Measurements from ENCODE around the gene TANC1. TPM values are rescaled to one million over a fixed set of nuclear protein-coding genes. Genes with fewer than 3 reads are reported as not detected.

The TANC1 gene
- polyA plus RNA-seq (30.6 to 33.5 TPM (median 32.1 TPM) in 3 replicates), polyA minus RNA-seq (47.9 to 95.9 TPM (median 87.9 TPM) in 3 replicates)
- 9.5 TPM for polyA plus RNA-seq (2011; ENCODE audit: low read depth)
- 15.8 and 21.1 TPM in 2 replicates for polyA plus RNA-seq (2011; cell fraction: cytosol; rRNA removed)
- 68.8 and 75.6 TPM in 2 replicates for polyA plus RNA-seq (2011; cell fraction: nucleus; rRNA removed)
- 17.3 and 21.0 TPM in 2 replicates for polyA plus RNA-seq (2012; ENCODE audit: low replicate concordance)
- polyA minus RNA-seq (2011; cell fraction: cytosol; rRNA and poly(A)+ RNA removed) = 38.4 TPM
- polyA minus RNA-seq (2011; cell fraction: nucleus; rRNA and poly(A)+ RNA removed) = 94.2 and 157 TPM in 2 replicates

GRCh38 chr2:158968396-158969161, at the start of gene TANC1:
TANC1 (plus strand) TSS chr2:158968640; CDS start chr2:159065911, 97,271 bp downstream.
- dilution Hi-C loops (cut with MboI; ENCODE audit: extremely low pct_ligation_motif_present, low sequenced_read_pairs) = no loop called here
- FAIRE-seq (no peak), DNase-seq (ENCODE audit: low read depth, low spot score) (no peak)
- peak within 1 kb of the TSS; percentile 79 to 97 (median 95) for H3K4me3 ChIP-seq (ENCODE audit: control insufficient read depth in 2 of 3, extremely low read depth in 1 of 3, insufficient read depth in 2 of 3, low read depth in 1 of 3, low read length in 3 of 3)
- H3K9me1 ChIP-seq (ENCODE audit: control insufficient read depth, extremely low read depth, insufficient read depth, low read length) = no peaks in the 10 kb centered on the region
- H3K79me2 ChIP-seq (ENCODE audit: control insufficient read depth, insufficient read depth, low read length) = peaks cover 50% of the 10 kb centered on the region
- no peak for TF ChIP-seq EZH2 (IDR thresholded peaks at IDR 0.05; ENCODE audit: low read length)
- TF ChIP-seq, protein P1, sequence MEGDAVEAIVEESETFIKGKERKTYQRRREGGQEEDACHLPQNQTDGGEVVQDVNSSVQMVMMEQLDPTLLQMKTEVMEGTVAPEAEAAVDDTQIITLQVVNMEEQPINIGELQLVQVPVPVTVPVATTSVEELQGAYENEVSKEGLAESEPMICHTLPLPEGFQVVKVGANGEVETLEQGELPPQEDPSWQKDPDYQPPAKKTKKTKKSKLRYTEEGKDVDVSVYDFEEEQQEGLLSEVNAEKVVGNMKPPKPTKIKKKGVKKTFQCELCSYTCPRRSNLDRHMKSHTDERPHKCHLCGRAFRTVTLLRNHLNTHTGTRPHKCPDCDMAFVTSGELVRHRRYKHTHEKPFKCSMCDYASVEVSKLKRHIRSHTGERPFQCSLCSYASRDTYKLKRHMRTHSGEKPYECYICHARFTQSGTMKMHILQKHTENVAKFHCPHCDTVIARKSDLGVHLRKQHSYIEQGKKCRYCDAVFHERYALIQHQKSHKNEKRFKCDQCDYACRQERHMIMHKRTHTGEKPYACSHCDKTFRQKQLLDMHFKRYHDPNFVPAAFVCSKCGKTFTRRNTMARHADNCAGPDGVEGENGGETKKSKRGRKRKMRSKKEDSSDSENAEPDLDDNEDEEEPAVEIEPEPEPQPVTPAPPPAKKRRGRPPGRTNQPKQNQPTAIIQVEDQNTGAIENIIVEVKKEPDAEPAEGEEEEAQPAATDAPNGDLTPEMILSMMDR (optimal IDR thresholded peaks at IDR 0.05 in 1 of 3, IDR thresholded peaks at IDR 0.05 in 1 of 3, conservative IDR thresholded peaks at IDR 0.05 in 1 of 3; ENCODE audit: extremely low read depth in 1 of 3, insufficient read depth in 2 of 3, low read length in 3 of 3) = no peak
- peak within 1 kb of the TSS; percentile 91 for H3K9ac ChIP-seq (ENCODE audit: control insufficient read depth, extremely low read depth, insufficient read depth, low read length)
- H3K9me3 ChIP-seq (ENCODE audit: control insufficient read depth, low read depth, low read length) = no peaks in the 10 kb centered on the region
- H3K27ac ChIP-seq (ENCODE audit: control insufficient read depth, insufficient read depth, low read length) = peak within 1 kb of the TSS; percentile 87
- H4K20me1 ChIP-seq (ENCODE audit: control insufficient read depth, extremely low read depth, insufficient read depth, low read length) = peaks cover 13% of the 10 kb centered on the region
- H3K4me2 ChIP-seq (ENCODE audit: control insufficient read depth, extremely low read depth, insufficient read depth, low read depth, low read length) = peak within 1 kb of the TSS; percentile 88
- H3K4me1 ChIP-seq (ENCODE audit: control insufficient read depth, extremely low read depth, insufficient read depth, low read length) = peaks cover 39% of the 10 kb centered on the region
- H2AFZ ChIP-seq (ENCODE audit: control insufficient read depth, low read length) = peak within 1 kb of the TSS; percentile 79
- no peaks in the 10 kb centered on the region for H3K27me3 ChIP-seq (ENCODE audit: control insufficient read depth, extremely low read depth, insufficient read depth, low read length)
- H3K36me3 ChIP-seq (ENCODE audit: control insufficient read depth in 2 of 2, extremely low read depth in 1 of 2, insufficient read depth in 2 of 2, low read length in 2 of 2) = peaks cover 0 to 2% of the 10 kb centered on the region in 2 experiments

DNA sequence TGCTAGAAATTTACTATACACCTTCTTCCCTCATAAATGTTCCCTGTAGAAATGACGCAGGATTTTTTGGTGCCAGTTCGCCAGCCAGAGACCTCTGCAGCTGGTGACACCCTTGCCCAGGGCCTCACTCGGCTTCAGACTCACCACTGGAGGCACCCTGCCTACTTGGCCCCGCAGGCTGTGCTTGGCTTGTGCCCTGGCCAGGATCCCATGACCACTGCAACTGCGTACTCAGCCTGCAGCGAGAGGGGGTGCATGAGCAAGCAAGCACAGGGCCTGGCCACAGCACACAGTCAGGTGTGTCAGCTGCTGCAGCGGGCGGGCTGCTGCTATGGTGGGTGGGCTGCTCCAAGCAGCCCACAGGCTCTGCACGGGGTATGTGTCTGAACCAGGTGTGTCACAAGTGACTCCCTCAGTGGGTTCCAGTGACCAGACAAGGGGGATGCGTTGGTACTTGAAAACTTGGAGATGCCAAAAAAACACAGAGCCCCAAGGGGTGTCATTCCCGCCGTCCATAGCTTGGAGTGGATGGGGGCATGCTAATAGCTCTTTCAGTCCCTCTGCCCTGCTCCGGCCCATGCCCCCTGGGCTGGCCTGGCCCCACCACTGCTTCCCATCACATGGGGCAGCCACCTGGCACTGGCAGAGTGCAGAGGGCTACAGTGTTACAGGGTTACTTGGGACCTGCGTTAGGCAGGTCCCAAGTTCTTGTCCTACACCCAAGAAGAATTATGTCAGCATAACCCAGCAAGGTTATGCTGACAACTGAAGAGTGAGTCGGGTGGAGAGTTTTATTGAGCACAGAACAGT, 46.6 kb upstream of the TANC1 start:
- H3K9ac ChIP-seq (ENCODE audit: control insufficient read depth, extremely low read depth, insufficient read depth, low read length) = no peak overlapping the region
- no peak overlapping the region for H3K27ac ChIP-seq (ENCODE audit: control insufficient read depth, insufficient read depth, low read length)
- no peaks in the 10 kb centered on the region for H4K20me1 ChIP-seq (ENCODE audit: control insufficient read depth, extremely low read depth, insufficient read depth, low read length)
- no peak for FAIRE-seq
- peaks cover 19% of the 10 kb centered on the region for H3K4me1 ChIP-seq (ENCODE audit: control insufficient read depth, extremely low read depth, insufficient read depth, low read length)
- H3K36me3 ChIP-seq (ENCODE audit: control insufficient read depth in 2 of 2, extremely low read depth in 1 of 2, insufficient read depth in 2 of 2, low read length in 2 of 2) = no peaks in the 10 kb centered on the region
- dilution Hi-C loops (cut with MboI; ENCODE audit: extremely low pct_ligation_motif_present, low sequenced_read_pairs) = no loop called here
- TF ChIP-seq, protein P1 (optimal IDR thresholded peaks at IDR 0.05 in 1 of 3, IDR thresholded peaks at IDR 0.05 in 1 of 3, conservative IDR thresholded peaks at IDR 0.05 in 1 of 3; ENCODE audit: extremely low read depth in 1 of 3, insufficient read depth in 2 of 3, low read length in 3 of 3) = no peak
- no peak for TF ChIP-seq EZH2 (IDR thresholded peaks at IDR 0.05; ENCODE audit: low read length)
- H2AFZ ChIP-seq (ENCODE audit: control insufficient read depth, low read length) = no peak overlapping the region
- no peaks in the 10 kb centered on the region for H3K27me3 ChIP-seq (ENCODE audit: control insufficient read depth, extremely low read depth, insufficient read depth, low read length)
- DNase-seq (ENCODE audit: low read depth, low spot score) = no peak
- H3K9me1 ChIP-seq (ENCODE audit: control insufficient read depth, extremely low read depth, insufficient read depth, low read length) = no peaks in the 10 kb centered on the region
- no peak overlapping the region for H3K4me2 ChIP-seq (ENCODE audit: control insufficient read depth, extremely low read depth, insufficient read depth, low read depth, low read length)
- no peaks in the 10 kb centered on the region for H3K9me3 ChIP-seq (ENCODE audit: control insufficient read depth, low read depth, low read length)
- no peaks in the 10 kb centered on the region for H3K79me2 ChIP-seq (ENCODE audit: control insufficient read depth, insufficient read depth, low read length)
- H3K4me3 ChIP-seq (ENCODE audit: control insufficient read depth in 2 of 3, extremely low read depth in 1 of 3, insufficient read depth in 2 of 3, low read depth in 1 of 3, low read length in 3 of 3) = no peak overlapping the region
